GM12878 (cell line): Measurements from ENCODE around the gene TSNAX. TPM values are rescaled to one million over a fixed set of nuclear protein-coding genes. Genes with fewer than 3 reads are reported as not detected.

Source experiments
- ATAC-seq: fragments of 200-7000 bp; cut with Tn5 transposase; 3 replicates; pipeline ENCODE4 v1.9.1; 2020; ENCODE audit warnings: mild to moderate bottlenecking, moderate library complexity
- BruUV-seq: library from RNA; stranded (reverse); fragments of 400-500 nt; replicated peaks from 2 replicates; lab custom pipeline; 2021; lab: Mats Ljungman, UMichigan
- CTCF ChIA-PET: fragments of 300-600 bp; sonication (Branson Sonifier 250); formaldehyde crosslinking; extraction: SDS; loops from one replicate; lab custom pipeline; 2021; ENCODE audit warnings: inconsistent platforms; lab: Yijun Ruan, JAX
- POLR2A ChIA-PET: fragments of 350-600 bp; formaldehyde crosslinking; extraction: SDS; loops from one replicate; lab custom pipeline; 2021; ENCODE audit warnings: inconsistent platforms; lab: Charles Lee
- RAD21 ChIA-PET: fragments of 300-600 bp; sonication (Branson Sonifier 250); formaldehyde crosslinking; loops from one replicate; lab custom pipeline; 2023; ENCODE audit warnings: antibody characterized with exemption; ENCODE audit not compliant: unreplicated experiment; lab: Charles Lee
- SMC1A ChIA-PET: fragments of 300-600 bp; sonication (Branson Sonifier 250); formaldehyde crosslinking; loops from one replicate; lab custom pipeline; 2023; ENCODE audit not compliant: unreplicated experiment, uncharacterized antibody; lab: Charles Lee
- DNase-seq: peaks from one replicate; pipeline ENCODE4 v3.0.0-alpha.2; 2011; ENCODE audit warnings: low read depth, low spot score
- FAIRE-seq: peaks from 3 replicates; lab custom pipeline; 2011; peaks lifted over from hg19 to GRCh38; lab: Jason Lieb, UNC
- H2AFZ ChIP-seq: 2 replicates; pipeline ENCODE4 v1.6.0; 2011; ENCODE audit warnings: low read depth, low read length, control low read depth; ENCODE audit not compliant: control insufficient read depth
- H3K27ac ChIP-seq: 2 replicates; pipeline ENCODE4 v1.5.1; 2011; ENCODE audit warnings: control low read depth; ENCODE audit not compliant: control insufficient read depth, insufficient read depth
- H3K27me3 ChIP-seq, 2 experiments: replicated peaks in 1 of 2; 2 replicates each; pipeline versions ENCODE4 v1.6.0 to v1.6.1; 2011; ENCODE audit warnings: low read length in 1 of 2; ENCODE audit not compliant: control insufficient read depth in 2 of 2, insufficient read depth in 2 of 2
- H3K36me3 ChIP-seq, 2 experiments: 2 replicates each; pipeline ENCODE4 v1.5.1; 2011; ENCODE audit warnings: low read length in 1 of 2; ENCODE audit not compliant: control insufficient read depth in 2 of 2, insufficient read depth in 2 of 2
- H3K4me1 ChIP-seq: 2 replicates; pipeline ENCODE4 v1.6.1; 2011; ENCODE audit warnings: mild to moderate bottlenecking, low read length, moderate library complexity, mixed read lengths; ENCODE audit not compliant: control insufficient read depth, insufficient read depth
- H3K4me2 ChIP-seq: 2 replicates; pipeline ENCODE4 v1.6.0; 2011; ENCODE audit warnings: control low read depth; ENCODE audit not compliant: control insufficient read depth, insufficient read depth
- H3K4me3 ChIP-seq: fragments of 200-600 bp; sonication (generic); 2 replicates; pipeline ENCODE4 v1.5.1; 2016
- H3K79me2 ChIP-seq: 2 replicates; pipeline ENCODE4 v1.6.0; 2011; ENCODE audit warnings: low read length; ENCODE audit not compliant: control insufficient read depth, insufficient read depth
- H3K9ac ChIP-seq: 2 replicates; pipeline ENCODE4 v1.8.0; 2011; ENCODE audit warnings: low read length, control low read depth, mixed read lengths; ENCODE audit not compliant: control insufficient read depth, insufficient read depth
- H3K9me3 ChIP-seq: replicated peaks from 3 replicates; pipeline ENCODE4 v1.5.1; 2011; ENCODE audit warnings: mild to moderate bottlenecking, low read length; ENCODE audit not compliant: control insufficient read depth, insufficient read depth
- H4K20me1 ChIP-seq: 2 replicates; pipeline ENCODE4 v1.6.0; 2011; ENCODE audit not compliant: control insufficient read depth, insufficient read depth
- ATF7 ChIP-seq: fragments of 450-650 bp; IDR thresholded peaks from 2 replicates; pipeline ENCODE4 v1.6.1; 2016; ENCODE audit warnings: low read depth, mild to moderate bottlenecking
- BACH1 ChIP-seq: fragments of 450-650 bp; IDR thresholded peaks from 2 replicates; pipeline ENCODE4 v1.6.1; 2017; ENCODE audit warnings: mild to moderate bottlenecking, borderline replicate concordance
- BMI1 ChIP-seq: fragments of 450-650 bp; IDR thresholded peaks from 2 replicates; pipeline ENCODE4 v1.6.1; 2016; ENCODE audit warnings: mild to moderate bottlenecking, moderate library complexity, borderline replicate concordance
- EP300 ChIP-seq, 2 experiments: fragments of 150-350 bp in 1 of 2; IDR thresholded peaks; 2 replicates each; pipeline ENCODE4 v1.6.1; 2011 to 2012; ENCODE audit warnings: low read depth in 2 of 2, low read length in 2 of 2, borderline replicate concordance in 1 of 2, improper control_type of control experiment in 1 of 2, inconsistent platforms in 1 of 2; ENCODE audit not compliant: control insufficient read depth in 1 of 2
- HDAC2 ChIP-seq: fragments of 200-600 bp; sonication (generic); IDR thresholded peaks from 2 replicates; pipeline ENCODE4 v1.6.1; 2017
- IRF3 ChIP-seq: fragments of 450-650 bp; IDR thresholded peaks from 2 replicates; pipeline ENCODE4 v1.6.1; 2014; ENCODE audit warnings: mild to moderate bottlenecking
- IRF4 ChIP-seq: IDR thresholded peaks from 2 replicates; pipeline ENCODE4 v1.6.1; 2011; ENCODE audit warnings: low read depth, low read length
- IRF5 ChIP-seq: fragments of 450-650 bp; IDR thresholded peaks from 2 replicates; pipeline ENCODE4 v1.6.1; 2017; ENCODE audit warnings: borderline replicate concordance
- JUND ChIP-seq: IDR thresholded peaks from 2 replicates; pipeline ENCODE4 v1.6.1; 2012; ENCODE audit warnings: low read depth, mild to moderate bottlenecking, low read length, improper control_type of control experiment, moderate library complexity
- KAT2A ChIP-seq: conservative IDR thresholded peaks from 2 replicates; pipeline ENCODE4 v1.6.1; 2011; ENCODE audit warnings: low read depth, low read length; ENCODE audit not compliant: control insufficient read depth
- MTA2 ChIP-seq: fragments of 450-650 bp; IDR thresholded peaks from 2 replicates; pipeline ENCODE4 v1.6.1; 2016; ENCODE audit warnings: low read depth, mild to moderate bottlenecking, moderate library complexity
- NFIC ChIP-seq: IDR thresholded peaks from 2 replicates; pipeline ENCODE4 v1.6.1; 2012; ENCODE audit warnings: low read depth, mild to moderate bottlenecking, inconsistent platforms, low read length, moderate library complexity
- PAX8 ChIP-seq: fragments of 450-650 bp; IDR thresholded peaks from 2 replicates; pipeline ENCODE4 v1.6.1; 2017; ENCODE audit warnings: mild to moderate bottlenecking, moderate library complexity
- RB1 ChIP-seq: fragments of 450-650 bp; formaldehyde crosslinking; IDR thresholded peaks from 2 replicates; pipeline ENCODE4 v1.6.1; 2017; ENCODE audit warnings: mild to moderate bottlenecking, borderline replicate concordance
- RELB ChIP-seq: fragments of 450-650 bp; IDR thresholded peaks from 2 replicates; pipeline ENCODE4 v1.6.1; 2017; ENCODE audit warnings: low read depth, mild to moderate bottlenecking, moderate library complexity
- ZNF622 ChIP-seq: fragments of 450-650 bp; IDR thresholded peaks from 2 replicates; pipeline ENCODE4 v1.6.1; 2017; ENCODE audit warnings: mild to moderate bottlenecking, inconsistent platforms
- WGBS: methylation state at CpG from one replicate; pipeline ENCODE4 v1.1.6; 2016; ENCODE audit warnings: low lambda C conversion rate; ENCODE audit not compliant: insufficient replicate concordance, insufficient coverage; ENCODE audit errors: missing lambda C conversion rate; 5-methylcytosine and 5-hydroxymethylcytosine counted together
- in situ Hi-C: fragments of 300-500 bp; cut with MboI; formaldehyde crosslinking; loops from 9 replicates; pipeline ENCODE4 v1.14.3; 2018; ENCODE audit warnings: mixed read lengths
- intact Hi-C: fragments of 100-400 bp; cut with micrococcal nuclease; formaldehyde crosslinking; loops from one replicate; pipeline ENCODE4 v1.14.2; 2022; ENCODE audit not compliant: unreplicated experiment
- polyA plus RNA-seq, 11 experiments: library from polyadenylated mRNA; depleted of rRNA in 4 of 11; unstranded in 6 of 11; stranded (reverse) in 5 of 11; fragments of >200 nt; fragmentation: Nextera tagmentation in 4 of 11; fragmentation: Illumina TruSeq in 1 of 11; extraction: Ambion mirVana in 4 of 11; extraction: Trizol in 1 of 11; gene quantifications; 1 replicate in 1 of 11; 2 replicates in 10 of 11; pipeline versions ENCODE4 v1.2.1 to v1.2.3, GENCODE V29; 2011 to 2016; ENCODE audit warnings: inconsistent platforms in 2 of 11, missing spikeins in 2 of 11, low read depth in 1 of 11
- total RNA-seq, 4 experiments: library from RNA; depleted of rRNA in 3 of 4; stranded (reverse); fragments of >200 nt in 3 of 4; fragmentation: Illumina TruSeq in 1 of 4; extraction: Trizol in 1 of 4; gene quantifications; 2 replicates each; pipeline versions ENCODE4 v1.2.1 to v1.2.3, GENCODE V29; 2013 to 2021

Gene TSNAX
- total and polyA plus RNA-seq, 10 of the 15 experiments (the other 5 are each of a cell fraction or from before 2014, with no cell fraction given), result 24.8 to 49.7 (median 35.6) TPM

- TF ChIP-seq ATF7 (peak; percentile 39; the same call in 1 of the 2 replicates), RB1 (no peak), MTA2 (peak; percentile 63; the same call in 1 of the 2 replicates), RELB (0 out of 2 replicates have a peak, but pooled peaks have one; percentile 46), KAT2A (no peak), IRF4 (no peak)
- TF ChIP-seq, all 136 proteins: peak for 13
Measured at GRCh38 chr1:231493421-231494185, 34.9 kb upstream of the TSNAX start (continued).

- POLR2A ChIA-PET, result no interaction called here
- H3K9me3 ChIP-seq, result peaks cover 15% of the 10 kb centered on the region
- DNase-seq (no peak), ATAC-seq (peak; percentile 42), FAIRE-seq (no peak)
- no peaks in the 10 kb centered on the region for H3K36me3 ChIP-seq
- H3K4me1 ChIP-seq, result no peaks in the 10 kb centered on the region
- no peaks in the 10 kb centered on the region for H3K27me3 ChIP-seq
- no peak overlapping the region for H3K9ac ChIP-seq
- no peak overlapping the region for H3K27ac ChIP-seq
- H3K79me2 ChIP-seq, result no peaks in the 10 kb centered on the region
- BruUV-seq, result no TSS peak
- SMC1A ChIA-PET, result interaction anchor here (0.9 to 1.2 kb wide), 8 partner anchors 9 to 157 kb away, joined by 3 to 6 read pairs (median 3); partner anchors contain the start of gene EXOC8
- 4% methylated on average over 1 of the region's 1 CpG for WGBS
- in situ Hi-C loops (no loop called here), intact Hi-C loops (no loop called here)
- H3K4me2 ChIP-seq, result no peak overlapping the region
- CTCF ChIA-PET, result no interaction called here
- no peak overlapping the region for H3K4me3 ChIP-seq
- no peaks in the 10 kb centered on the region for H4K20me1 ChIP-seq
- no peak overlapping the region for H2AFZ ChIP-seq
- RAD21 ChIA-PET, result interaction anchor here (0.7 to 1.0 kb wide), 3 partner anchors 13 to 77 kb away, joined by 3 to 4 read pairs (median 3); no protein-coding TSS in a partner anchor
- TF ChIP-seq PAX8, result no peak
- no peak for TF ChIP-seq BMI1
- no peak for TF ChIP-seq ZNF622
- no peak for TF ChIP-seq IRF4
- TF ChIP-seq HDAC2, result no peak
- TF ChIP-seq JUND, result no peak
- TF ChIP-seq IRF3, result no peak
- no peak for TF ChIP-seq BACH1
- no peak for TF ChIP-seq IRF5
- TF ChIP-seq NFIC, result no peak
- no peak for TF ChIP-seq EP300 (IDR thresholded peaks at IDR 0.05; ENCODE audit: borderline replicate concordance in 1 of 2, control insufficient read depth in 1 of 2, low read depth in 2 of 2, low read length in 2 of 2)
Measured at GRCh38 chr1:231494439-231495110, 33.9 kb upstream of the TSNAX start.
